ENCODE data around the gene CHST7. TPM values are rescaled to one million over a fixed set of nuclear protein-coding genes. Genes with fewer than 3 reads are reported as not detected.

Gene CHST7
- total and polyA plus RNA-seq, 8 donors: 0.65 to 2.1 (median 1.1) TPM

- H3K36me3 ChIP-seq: no peaks in the 10 kb centered on the region
- no peak for ATAC-seq
- no peak for TF ChIP-seq CTCF (IDR thresholded peaks at IDR 0.05)
- no peak for DNase-seq
- H3K9me3 ChIP-seq: no peaks in the 10 kb centered on the region
- intact Hi-C loops (cut with DNase I): no loop called here
- no peaks in the 10 kb centered on the region for H3K27me3 ChIP-seq
- no peaks in the 10 kb centered on the region for H3K4me1 ChIP-seq
- H3K4me3 ChIP-seq: no peak overlapping the region
- 73 to 90% methylated on average over 11 of the region's 11 CpGs for WGBS, 2 donors
- FAIRE-seq: no peak
- H3K27ac ChIP-seq: no peak overlapping the region
Measured at GRCh38 chrX:46607916-46608315, 34.4 kb downstream of the CHST7 start.

GRCh38 chrX:46610070-46610658 is 36.6 kb downstream of the CHST7 start:
- Histone ChIP-seq H3K9me3 (no peaks in the 10 kb centered on the region), H3K27ac (no peak overlapping the region), H3K36me3 (no peaks in the 10 kb centered on the region), H3K4me1 (no peaks in the 10 kb centered on the region), H3K4me3 (no peak overlapping the region), H3K27me3 (no peaks in the 10 kb centered on the region)
- intact Hi-C loops (cut with DNase I): no loop called here
- ATAC-seq: no peak
- no peak for FAIRE-seq
- WGBS, 2 donors: 79 to 92% methylated on average over 5 of the region's 5 CpGs
- TF ChIP-seq CTCF (IDR thresholded peaks at IDR 0.05): no peak
- DNase-seq: no peak

- Histone ChIP-seq H3K9me3 (no peaks in the 10 kb centered on the region), H3K36me3 (no peaks in the 10 kb centered on the region), H3K27me3 (peaks cover 0 to 3% (median 0%) of the 10 kb centered on the region in 4 donors), H3K27ac (no peak overlapping the region), H3K4me3 (no peak overlapping the region), H3K4me1 (no peaks in the 10 kb centered on the region)
- 77 to 87% methylated on average over 13 of the region's 13 CpGs for WGBS, 2 donors
- intact Hi-C loops (cut with DNase I): no loop called here
- no peak for ATAC-seq
- no peak for FAIRE-seq
- no peak for DNase-seq
- no peak for TF ChIP-seq CTCF (IDR thresholded peaks at IDR 0.05)
Measured at GRCh38 chrX:46611658-46612362, 38.2 kb downstream of the CHST7 start.

- no peaks in the 10 kb centered on the region for H3K9me3 ChIP-seq
- intact Hi-C loops (cut with DNase I): no loop called here
- H3K27me3 ChIP-seq: peaks cover 0 to 3% (median 0%) of the 10 kb centered on the region in 4 donors
- no peaks in the 10 kb centered on the region for H3K36me3 ChIP-seq
- no peak for FAIRE-seq
- H3K27ac ChIP-seq: no peak overlapping the region
- DNase-seq: no peak
- H3K4me1 ChIP-seq: no peaks in the 10 kb centered on the region
- no peak overlapping the region for H3K4me3 ChIP-seq
- no peak for TF ChIP-seq CTCF (IDR thresholded peaks at IDR 0.05)
- no peak for ATAC-seq
Measured at GRCh38 chrX:46617906-46618305, 44.3 kb downstream of the CHST7 start.

- Histone ChIP-seq H3K4me3 (no peak overlapping the region), H3K27me3 (peaks cover 0 to 3% (median 0%) of the 10 kb centered on the region in 4 donors), H3K4me1 (no peaks in the 10 kb centered on the region), H3K27ac (no peak overlapping the region), H3K36me3 (no peaks in the 10 kb centered on the region), H3K9me3 (no peaks in the 10 kb centered on the region)
- intact Hi-C loops (cut with DNase I): no loop called here
- ATAC-seq: no peak
- DNase-seq: no peak
- no peak for TF ChIP-seq CTCF (IDR thresholded peaks at IDR 0.05)
- no peak for FAIRE-seq
Measured at GRCh38 chrX:46618947-46619346, 45.4 kb downstream of the CHST7 start.

Measured in pancreas (tissue), 10 donors.